ENCODE data around the gene TMEM19.

The TMEM19 gene

DNA sequence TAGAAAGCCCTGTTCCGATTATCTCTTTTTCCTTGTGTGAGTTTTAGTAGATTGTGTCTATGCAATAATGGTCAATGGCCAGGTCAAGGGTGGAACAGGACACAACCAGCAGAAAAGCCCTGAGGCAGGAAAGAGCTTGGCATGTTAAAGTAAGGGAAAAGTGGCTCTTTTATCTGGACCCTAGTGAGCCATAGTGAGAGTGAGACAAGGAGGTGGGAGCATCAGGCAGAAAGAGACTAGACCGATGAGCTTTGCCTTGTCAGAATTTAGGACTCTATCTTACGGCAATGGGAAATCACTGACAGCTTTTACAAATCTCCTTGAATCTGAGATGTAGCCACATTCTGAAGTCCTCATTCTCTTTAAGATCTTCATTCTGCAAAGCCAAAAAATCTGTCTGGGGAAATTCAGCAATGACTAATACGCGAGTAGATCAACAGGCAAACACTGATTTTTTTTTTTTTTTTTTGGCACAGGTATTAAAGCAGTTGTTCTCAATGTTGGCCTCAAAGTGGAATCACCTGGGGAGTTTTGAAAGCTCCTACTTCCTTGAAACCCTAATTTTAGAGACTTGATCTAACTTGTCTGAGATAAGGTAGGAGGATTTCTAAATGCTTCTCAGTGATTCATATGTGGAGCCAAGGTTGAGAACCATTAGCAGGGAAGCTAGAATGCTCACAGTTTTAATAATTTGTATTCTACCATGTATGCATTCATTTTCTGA, 33.9 kb downstream of the TMEM19 start:
- no peak for ATAC-seq
- no peak for DNase-seq

DNA sequence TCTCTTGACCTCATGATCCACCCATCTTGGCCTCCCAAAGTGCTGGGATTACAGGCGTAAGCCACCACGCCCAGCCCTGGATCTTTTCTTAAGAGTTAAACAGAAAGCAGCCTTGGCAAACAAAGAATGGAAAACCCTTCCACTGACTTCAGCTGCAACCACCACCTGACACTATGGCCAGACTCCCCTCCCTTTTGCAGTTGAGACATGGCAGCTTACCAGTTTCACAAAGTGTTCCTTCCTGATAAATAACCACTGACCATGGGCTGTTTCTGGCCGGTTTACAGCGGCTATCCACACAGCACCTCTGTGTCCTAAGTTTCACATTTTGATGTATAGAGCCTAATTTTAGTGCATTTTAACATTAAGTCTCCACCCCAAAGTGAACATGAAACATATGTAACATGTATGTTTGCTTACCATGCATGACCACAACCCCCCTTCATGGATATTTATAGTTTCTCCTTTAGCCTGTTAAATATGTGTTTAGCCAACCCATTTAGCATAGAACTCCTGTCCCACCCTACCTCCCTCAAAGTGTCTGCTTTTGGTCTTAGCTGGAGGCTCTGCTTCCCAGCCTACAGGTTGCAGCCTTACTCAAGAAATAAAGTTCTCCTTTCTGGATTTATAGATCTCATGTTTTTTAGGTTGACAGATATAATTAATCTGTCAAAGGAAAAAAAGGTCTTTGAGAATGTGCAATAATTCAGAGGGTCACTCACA, 36.1 kb downstream of the TMEM19 start:
- ATAC-seq (no peak), DNase-seq (no peak)

DNA sequence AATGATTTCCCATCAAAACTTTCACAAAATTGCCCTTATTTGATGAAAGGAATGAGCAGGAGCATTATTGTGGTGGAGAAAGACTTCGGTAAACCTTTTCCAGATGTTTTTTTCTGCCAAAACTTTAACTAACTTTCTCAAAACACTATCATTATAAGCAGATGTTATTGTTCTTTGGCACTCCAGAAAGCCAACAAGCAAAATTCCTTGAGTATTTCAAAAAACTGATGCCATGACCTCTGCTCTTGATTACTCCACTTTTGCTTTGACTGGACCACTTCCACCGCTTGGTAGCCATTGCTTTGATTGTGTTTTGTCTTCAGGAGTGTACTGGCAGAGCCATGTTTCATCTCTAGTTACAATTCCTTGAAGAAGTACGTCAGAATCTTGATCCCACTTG, 39.1 kb downstream of the TMEM19 start:
- no peak for ATAC-seq
- DNase-seq = no peak

DNA sequence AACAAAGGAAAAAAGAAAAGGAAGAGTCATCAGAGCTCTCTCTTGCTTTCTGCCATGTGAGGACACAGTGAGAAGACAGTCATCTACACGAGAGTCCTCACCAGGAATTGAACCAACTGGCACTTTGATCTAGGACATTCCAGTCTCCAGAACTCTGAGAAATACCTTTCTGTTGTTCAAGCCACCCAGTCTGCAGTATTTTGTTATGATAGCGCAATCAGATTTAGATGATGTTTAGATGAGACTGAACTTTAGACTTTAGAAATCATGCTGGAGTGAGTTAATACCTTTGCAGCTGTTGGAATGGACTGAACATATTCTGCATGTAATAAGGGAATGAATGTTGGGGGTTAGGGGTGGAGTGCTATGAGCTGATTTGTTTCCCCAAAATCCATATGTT, 40.7 kb downstream of the TMEM19 start:
- no peak for ATAC-seq
- no peak for DNase-seq

DNA sequence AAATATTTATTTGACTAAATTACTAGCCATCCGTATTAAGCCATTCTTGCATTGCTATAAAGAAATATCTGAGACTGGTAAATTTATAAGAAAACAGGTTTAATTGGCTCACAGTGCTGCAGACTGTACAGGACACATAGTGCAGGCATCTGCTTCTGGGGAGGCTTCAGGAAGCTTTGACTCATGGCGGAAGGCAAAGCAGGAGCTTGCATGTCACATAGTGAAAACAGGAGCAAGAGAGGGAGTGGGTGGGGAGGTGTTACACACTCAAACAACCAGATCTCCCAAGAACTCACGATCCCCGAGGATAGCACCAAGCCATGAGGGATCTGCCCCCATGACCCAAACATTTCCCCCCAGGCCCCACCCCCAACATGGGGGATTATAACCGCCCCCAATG, 42.1 kb downstream of the TMEM19 start:
- no peak for DNase-seq
- peak; percentile 65 for ATAC-seq

DNA sequence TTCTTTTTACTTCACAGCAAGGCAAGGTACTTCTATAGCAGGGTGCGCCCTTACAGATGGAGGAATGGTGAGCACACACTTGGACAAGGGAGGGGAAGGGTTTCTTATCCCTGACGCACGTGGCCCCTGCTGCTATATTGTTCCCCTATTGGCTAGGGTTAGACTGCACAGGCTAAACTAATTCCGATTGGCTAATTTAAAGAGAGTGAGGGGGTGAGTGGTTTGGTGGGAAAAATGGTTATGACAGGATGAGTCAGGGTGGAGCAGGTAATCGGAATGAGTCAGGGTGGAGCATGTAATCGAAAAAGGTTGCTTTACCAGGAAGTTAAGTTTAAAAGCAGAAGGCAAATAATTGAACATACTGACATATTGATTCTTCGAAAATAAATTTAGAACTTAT, 45.1 kb downstream of the TMEM19 start:
- ATAC-seq = no peak

DNA sequence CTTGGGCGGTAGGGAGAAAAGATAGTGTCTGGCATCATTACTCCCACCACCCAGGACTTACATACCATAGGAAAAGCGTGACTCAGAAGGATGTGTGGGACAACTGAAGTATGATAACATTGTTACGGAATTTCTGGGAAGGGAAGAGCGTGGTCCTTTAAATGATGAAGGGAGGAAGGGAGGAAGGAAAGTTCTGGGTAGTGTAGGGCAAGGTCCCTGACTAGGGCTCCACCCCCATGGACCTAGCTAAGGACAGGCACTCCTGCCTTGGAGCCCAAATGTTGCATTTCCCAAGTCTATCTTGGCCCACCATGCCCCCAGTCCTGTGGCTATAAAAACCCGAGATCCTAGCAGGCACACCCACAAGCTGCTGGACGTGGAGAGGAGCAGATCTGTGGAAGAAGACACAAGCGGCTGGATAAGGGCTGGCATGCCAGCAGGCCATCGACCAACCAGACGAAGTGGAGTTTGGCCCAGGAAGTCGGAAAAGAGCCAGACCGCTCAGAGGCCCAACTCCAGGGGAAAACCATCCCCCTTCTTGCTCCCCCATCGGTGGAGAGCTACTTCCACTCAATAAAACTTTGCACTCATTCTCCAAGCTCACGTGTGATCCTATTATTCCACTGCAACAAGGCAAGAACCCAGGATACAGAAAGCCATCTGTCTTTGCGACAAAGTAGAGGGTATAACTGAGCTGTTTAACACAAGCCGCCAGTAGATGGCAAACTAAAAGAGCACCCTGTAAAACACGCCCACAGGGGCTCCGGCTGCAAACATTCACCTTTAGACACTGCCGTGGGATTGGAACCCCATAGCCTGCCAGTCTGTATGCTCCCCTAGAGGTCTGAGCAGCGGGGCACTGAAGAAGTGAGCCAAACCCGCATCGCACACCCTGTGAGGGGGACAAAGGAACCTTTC, 45.8 kb downstream of the TMEM19 start:
- DNase-seq (no peak), ATAC-seq (no peak)

More for the DNA sequence above, 45.1 kb downstream of the TMEM19 start:
- DNase-seq = no peak

DNA sequence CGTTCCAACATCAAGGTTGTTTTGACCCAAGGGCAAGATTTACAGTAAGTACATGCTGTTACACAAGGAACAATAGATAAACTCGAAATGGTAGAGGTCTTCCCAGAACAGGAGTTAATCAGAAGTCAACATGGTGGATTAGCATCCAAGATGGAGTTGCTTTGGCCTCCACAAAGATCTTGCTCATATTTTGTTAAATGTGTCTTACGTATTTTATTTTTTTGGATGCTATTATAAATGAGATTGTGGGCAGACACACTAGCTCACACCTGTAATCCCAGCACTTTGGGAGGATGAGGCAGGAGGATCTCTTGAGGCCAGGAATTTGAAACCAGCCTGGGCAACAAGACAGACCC, 46.5 kb downstream of the TMEM19 start:
- DNase-seq (no peak), ATAC-seq (no peak)

DNA sequence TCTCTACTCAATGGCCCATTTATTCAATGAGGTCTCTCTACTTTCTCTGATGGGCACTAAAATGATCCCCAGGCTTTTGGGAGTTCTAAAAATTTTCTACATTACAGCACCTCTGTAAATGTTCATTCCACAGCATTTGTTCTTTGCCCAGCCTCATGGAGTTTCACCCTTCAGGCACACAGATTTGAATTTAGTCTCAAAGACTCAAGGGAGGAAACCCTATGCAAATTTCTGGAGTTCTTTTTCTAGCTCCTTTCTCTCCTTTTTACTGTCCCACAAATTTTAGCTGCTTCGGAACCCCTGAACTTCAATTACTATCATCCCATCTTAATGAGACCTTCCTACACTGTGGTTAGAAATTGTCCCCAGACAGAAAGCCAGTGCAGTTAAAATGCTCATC, 51.3 kb downstream of the TMEM19 start:
- ATAC-seq = no peak
- no peak for DNase-seq

DNA sequence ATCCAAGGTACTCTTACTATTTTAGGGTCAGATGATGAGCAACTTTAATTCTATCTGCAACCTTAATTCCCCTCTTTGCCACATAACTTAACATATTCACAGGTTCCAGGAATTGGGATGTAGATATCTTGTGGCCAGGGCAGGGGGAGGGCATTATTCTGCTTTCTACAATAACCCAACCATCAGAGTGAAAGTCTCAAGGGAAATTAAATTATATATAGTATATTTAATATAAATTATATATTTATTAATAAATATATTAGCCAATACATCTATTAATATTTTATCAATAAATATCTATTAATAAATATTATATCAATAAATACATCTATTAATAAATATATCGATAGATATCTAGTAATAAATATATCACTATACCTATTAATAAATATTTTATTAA, 57.1 kb downstream of the TMEM19 start:
- DNase-seq (no peak), ATAC-seq (no peak)

DNA sequence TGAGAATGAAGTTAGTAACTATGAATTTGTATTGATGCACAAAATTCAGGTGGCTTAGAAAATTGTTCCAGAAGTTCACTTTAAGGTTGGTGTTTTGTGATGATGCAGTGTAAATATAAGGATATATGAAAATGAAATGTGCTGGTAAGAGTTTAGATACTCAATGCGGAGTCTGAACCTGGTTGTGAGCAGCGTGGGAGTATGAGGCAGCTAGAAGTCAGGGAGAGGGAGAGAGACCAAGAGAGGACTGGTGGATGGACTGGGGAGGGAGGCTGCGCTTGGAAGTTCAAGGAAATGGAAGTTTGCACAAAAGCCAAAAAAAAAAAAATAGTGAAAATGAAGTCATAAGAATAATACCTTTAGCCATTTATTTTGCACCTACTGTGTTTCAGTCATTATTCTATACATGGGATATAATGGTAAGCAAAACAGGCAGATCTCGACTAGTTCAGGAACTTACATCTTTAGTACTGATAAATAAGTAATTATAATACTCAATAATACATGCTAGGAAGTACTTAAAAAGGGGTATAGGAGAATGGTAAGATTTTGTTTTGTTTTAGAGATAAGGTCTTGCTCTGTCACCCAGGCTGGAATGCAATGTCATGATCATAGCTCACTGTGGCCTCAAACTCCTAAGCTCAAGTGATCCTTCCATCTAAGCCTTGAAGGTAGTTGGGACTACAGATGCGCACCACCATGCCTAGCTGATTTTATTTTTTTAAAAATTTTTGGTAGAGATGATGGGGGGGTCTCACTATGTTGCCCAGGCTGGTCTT, 58.8 kb downstream of the TMEM19 start:
- DNase-seq (no peak), ATAC-seq (no peak)

DNA sequence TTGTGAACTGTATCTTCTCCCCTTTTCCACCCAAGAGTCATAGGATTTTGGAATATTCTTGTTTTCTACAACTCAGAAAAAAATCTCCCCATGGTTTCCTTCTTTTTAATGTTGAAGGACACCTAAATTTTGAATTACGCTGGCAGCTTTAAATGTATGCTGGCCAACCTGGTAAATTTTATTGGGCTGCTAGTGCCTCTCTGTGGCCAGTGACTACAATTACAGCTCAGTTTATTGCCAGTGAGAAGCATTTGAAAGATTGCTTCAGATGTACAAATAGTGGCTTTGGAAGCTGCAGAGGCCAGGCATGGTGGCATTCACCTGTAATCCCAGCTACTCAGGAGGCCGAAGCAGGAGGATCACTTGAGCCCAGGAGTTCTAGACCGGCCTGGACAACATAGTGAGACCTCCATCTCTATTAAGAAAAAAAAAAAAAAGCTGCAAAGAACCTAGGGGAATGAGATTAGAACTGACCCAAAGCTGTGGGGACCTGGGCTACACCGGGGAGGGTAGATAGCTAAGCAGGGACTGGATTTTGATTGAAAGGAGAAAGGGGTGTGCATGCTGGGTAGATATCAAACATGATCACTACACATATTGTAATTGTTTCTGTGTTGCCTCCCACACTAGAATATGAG, 61.2 kb downstream of the TMEM19 start:
- peak; percentile 35 for DNase-seq

DNA sequence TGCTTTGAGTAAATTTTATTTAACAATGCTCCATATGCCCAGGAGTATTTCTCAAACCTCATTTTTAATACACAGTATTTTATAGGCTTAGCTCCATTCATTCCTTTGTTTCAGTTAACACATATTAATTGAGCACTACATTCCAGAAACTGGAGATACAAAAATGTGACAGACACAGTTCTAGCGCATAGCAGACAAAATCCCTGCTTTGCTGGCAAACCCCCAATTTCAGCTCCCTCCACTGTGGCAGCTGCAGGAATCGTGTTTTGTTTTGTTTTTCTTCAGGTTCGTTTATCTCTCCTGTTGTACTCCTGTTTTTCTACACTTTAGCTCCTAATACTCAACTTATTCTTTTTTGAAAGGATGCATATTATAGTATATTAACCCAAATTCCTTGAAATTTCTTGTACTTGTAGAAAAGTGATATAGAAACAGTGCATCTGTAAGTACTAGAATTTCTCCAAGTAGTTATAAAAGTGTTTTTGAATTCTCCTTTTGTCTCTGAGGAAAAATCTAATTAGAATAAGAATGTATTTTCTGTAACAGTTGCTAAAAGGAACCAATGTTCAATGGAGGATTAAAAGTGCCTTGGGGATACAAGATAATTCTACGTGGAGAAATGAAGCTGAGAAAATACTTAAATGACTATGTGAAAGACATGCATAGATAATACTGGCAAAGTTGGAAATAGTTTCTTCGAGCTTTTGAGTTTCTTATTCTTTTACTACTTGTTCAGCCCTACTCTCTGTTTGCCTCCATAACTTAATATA, 62.4 kb downstream of the TMEM19 start:
- ATAC-seq = no peak
- DNase-seq = no peak

More for the DNA sequence above, 61.2 kb downstream of the TMEM19 start:
- peak; percentile 75 for ATAC-seq

DNA sequence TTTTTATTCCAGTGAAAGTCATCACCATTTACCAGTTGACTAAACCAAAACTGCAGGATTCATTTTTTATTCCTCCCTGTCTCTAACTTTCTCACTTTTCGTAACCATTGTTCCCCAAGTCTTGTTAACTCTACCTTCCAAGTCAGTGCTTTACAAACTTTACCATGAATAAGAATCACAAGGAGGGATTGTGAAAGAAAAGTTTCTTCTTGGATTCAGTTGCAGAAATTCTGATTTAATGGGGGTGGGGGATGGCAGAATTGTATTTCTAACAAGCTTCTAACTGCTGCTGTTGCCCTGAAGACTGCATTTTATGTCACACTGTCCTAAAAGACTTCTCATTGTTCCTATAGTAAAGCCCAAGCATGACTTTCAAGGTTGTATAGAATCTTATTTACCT, 63.8 kb downstream of the TMEM19 start:
- DNase-seq (no peak), ATAC-seq (no peak)

DNA sequence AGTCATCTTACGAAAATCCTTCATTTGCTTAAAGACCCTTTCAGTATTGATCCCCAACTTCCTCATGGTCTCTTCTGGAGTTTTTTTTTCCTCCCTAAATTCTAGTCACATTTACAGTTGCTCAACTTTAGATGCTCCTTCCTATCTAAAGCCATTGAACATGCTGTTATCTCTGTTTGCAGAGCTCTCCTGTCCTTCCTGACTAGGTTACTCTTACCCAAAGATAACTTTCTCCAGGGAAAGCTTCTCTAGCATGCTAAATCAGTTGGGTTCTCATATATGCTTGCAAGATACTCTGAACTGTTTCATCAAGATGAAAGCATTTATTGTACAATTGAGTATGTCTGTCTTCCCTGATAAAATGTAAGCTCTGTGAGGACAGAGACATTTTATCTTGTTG, 67.0 kb downstream of the TMEM19 start:
- no peak for ATAC-seq
- no peak for DNase-seq

Measured in stimulated activated naive CD8-positive, alpha-beta T cell treated with anti-CD3 and anti-CD28 coated beads, Interleukin-15, Interleukin-2, amounts not matched to agents 100 U/mL and 50 U/mL, for 24 hours (primary cell).